Sigmoid colon (tissue), 7 donors: ENCODE results near the gene SH3TC2. TPM values are rescaled to one million over a fixed set of nuclear protein-coding genes. Genes with fewer than 3 reads are reported as not detected.

ENCODE experiments used
- DNase-seq: peaks from one replicate; pipeline ENCODE4 v3.0.0-alpha.2; 2019
- H3K27ac ChIP-seq, 4 donors: fragments of 200-600 bp; sonication (generic); one replicate each; pipeline ENCODE4 v1.5.1; 2016 to 2019; ENCODE audit warnings: mild to moderate bottlenecking in 1 of 4
- H3K27me3 ChIP-seq, 3 donors: fragments of 200-600 bp; sonication (generic); one replicate each; pipeline ENCODE4 v1.5.1; 2019; ENCODE audit warnings: mild to moderate bottlenecking in 1 of 3
- H3K36me3 ChIP-seq, 4 donors: fragments of 200-600 bp; sonication (generic); one replicate each; pipeline ENCODE4 v1.5.1; 2016 to 2019
- H3K4me1 ChIP-seq, 4 donors: fragments of 200-600 bp; sonication (generic); one replicate each; pipeline ENCODE4 v1.5.1; 2017 to 2019
- H3K4me3 ChIP-seq, 4 donors: fragments of 200-600 bp; sonication (generic); one replicate each; pipeline ENCODE4 v1.5.1; 2017 to 2019; ENCODE audit warnings: mild to moderate bottlenecking in 2 of 4, moderate library complexity in 1 of 4
- H3K9me3 ChIP-seq, 4 donors: fragments of 200-600 bp in 3 of 4; sonication (generic) in 3 of 4; one replicate each; pipeline versions ENCODE4 v1.5.1 to v1.6.1; 2013 to 2019
- EP300 ChIP-seq, 4 donors: sonication (generic); formaldehyde crosslinking; IDR thresholded peaks; one replicate each; pipeline ENCODE4 v1.6.1; 2017; ENCODE audit warnings: antibody characterized with exemption in 4 of 4
- POLR2A ChIP-seq, 2 donors: fragments of 450-650 bp; IDR thresholded peaks; one replicate each; pipeline ENCODE4 v1.6.1; 2016; ENCODE audit warnings: antibody characterized with exemption in 2 of 2, mild to moderate bottlenecking in 2 of 2, moderate library complexity in 2 of 2
- POLR2AphosphoS5 ChIP-seq, 4 donors: sonication (generic); formaldehyde crosslinking; IDR thresholded peaks; one replicate each; pipeline ENCODE4 v1.6.1; 2017; ENCODE audit warnings: antibody characterized with exemption in 4 of 4
- WGBS, 2 donors: extraction: QIAGEN DNeasy Blood & Tissue Kit; methylation state at CpG; one replicate each; pipeline ENCODE4 v1.1.7; 2013; 5-methylcytosine and 5-hydroxymethylcytosine counted together
- intact Hi-C: fragments of 100-400 bp; cut with DNase I; formaldehyde crosslinking; loops from one replicate; pipeline ENCODE4 v1.15.1; 2023
- polyA plus RNA-seq, 3 donors: library from polyadenylated mRNA; stranded (reverse); fragments of 200-250 nt; gene quantifications; one replicate each; pipeline ENCODE4 v1.2.3, GENCODE V29; 2013
- total RNA-seq, 4 donors: library from RNA; depleted of rRNA; stranded (reverse); fragments of >200 nt; gene quantifications; one replicate each; pipeline ENCODE4 v1.1.0, GENCODE V29; 2016
- TF ChIP-seq, protein P1 (sequence below), 4 experiments: fragments of 450-650 bp in 3 of 4; fragments of 200-600 bp in 1 of 4; IDR thresholded peaks; one replicate each; pipeline ENCODE4 v1.5.1; 2016 to 2019; ENCODE audit warnings: antibody characterized with exemption in 4 of 4, mild to moderate bottlenecking in 3 of 4, moderate library complexity in 2 of 4
- donor health status: healthy with polysubstance abuse.
- donor health status: Bipolar disorder and iron deficiency.
- donor health status: healthy.

SH3TC2 gene
- total and polyA plus RNA-seq, 7 donors = under 0.01 to 8.3 (median 1.7) TPM; not detected in 1

DNA sequence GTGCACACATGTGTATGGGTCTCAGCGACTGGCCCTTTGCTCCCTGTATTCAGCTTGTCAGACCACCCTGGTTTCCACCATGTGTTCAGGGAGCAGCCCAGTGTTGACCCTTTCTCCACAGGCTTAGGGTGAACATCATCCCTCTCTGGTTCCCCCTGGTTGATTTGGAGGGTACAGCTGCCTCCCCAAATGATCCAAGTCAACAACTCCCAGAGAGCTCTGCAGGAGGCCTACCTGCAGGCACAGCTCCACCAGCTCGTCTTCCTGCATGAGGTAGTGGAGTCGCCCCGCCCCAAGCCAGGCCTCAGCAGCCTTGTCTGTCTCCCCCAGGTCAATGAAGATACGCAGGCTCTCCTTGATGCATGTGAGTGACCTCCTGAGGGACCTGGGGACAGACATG is 50.5 kb downstream of the SH3TC2 start:
- H3K9me3 ChIP-seq = no peaks in the 10 kb centered on the region
- H3K36me3 ChIP-seq = no peaks in the 10 kb centered on the region
- H3K27me3 ChIP-seq = no peaks in the 10 kb centered on the region
- intact Hi-C loops = no loop called here
- TF ChIP-seq, protein P1, sequence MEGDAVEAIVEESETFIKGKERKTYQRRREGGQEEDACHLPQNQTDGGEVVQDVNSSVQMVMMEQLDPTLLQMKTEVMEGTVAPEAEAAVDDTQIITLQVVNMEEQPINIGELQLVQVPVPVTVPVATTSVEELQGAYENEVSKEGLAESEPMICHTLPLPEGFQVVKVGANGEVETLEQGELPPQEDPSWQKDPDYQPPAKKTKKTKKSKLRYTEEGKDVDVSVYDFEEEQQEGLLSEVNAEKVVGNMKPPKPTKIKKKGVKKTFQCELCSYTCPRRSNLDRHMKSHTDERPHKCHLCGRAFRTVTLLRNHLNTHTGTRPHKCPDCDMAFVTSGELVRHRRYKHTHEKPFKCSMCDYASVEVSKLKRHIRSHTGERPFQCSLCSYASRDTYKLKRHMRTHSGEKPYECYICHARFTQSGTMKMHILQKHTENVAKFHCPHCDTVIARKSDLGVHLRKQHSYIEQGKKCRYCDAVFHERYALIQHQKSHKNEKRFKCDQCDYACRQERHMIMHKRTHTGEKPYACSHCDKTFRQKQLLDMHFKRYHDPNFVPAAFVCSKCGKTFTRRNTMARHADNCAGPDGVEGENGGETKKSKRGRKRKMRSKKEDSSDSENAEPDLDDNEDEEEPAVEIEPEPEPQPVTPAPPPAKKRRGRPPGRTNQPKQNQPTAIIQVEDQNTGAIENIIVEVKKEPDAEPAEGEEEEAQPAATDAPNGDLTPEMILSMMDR (IDR thresholded peaks at IDR 0.05) = no peak
- TF ChIP-seq POLR2AphosphoS5 (IDR thresholded peaks at IDR 0.05) (no peak), POLR2A (IDR thresholded peaks at IDR 0.05) (no peak), EP300 (IDR thresholded peaks at IDR 0.05) (no peak)
- no peak overlapping the region for H3K27ac ChIP-seq
- no peak overlapping the region for H3K4me3 ChIP-seq
- H3K4me1 ChIP-seq = peaks cover 0 to 12% (median 9%) of the 10 kb centered on the region in 4 donors
- no peak for DNase-seq
- 93% methylated on average over 5 of the region's 5 CpGs for WGBS, 2 donors

DNA sequence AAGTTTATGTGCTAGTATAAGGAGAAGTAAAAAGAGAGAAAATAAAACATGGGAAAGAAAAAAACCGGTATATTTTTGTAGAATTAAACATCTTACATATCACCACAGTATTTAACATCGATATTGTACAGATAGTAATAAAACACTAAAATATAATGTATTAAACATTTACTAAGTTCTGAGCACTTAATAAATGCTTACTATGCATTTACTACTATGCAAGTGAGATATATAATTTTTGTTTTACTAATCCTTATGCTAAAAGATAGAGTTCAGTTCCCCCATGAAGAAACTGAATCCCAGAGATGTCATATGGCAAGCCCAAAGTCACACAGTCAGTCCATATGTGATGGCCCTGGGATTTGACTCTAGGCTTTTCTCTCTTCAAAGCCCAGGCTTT is 51.1 kb downstream of the SH3TC2 start:
- Histone ChIP-seq H3K9me3 (no peaks in the 10 kb centered on the region), H3K36me3 (no peaks in the 10 kb centered on the region), H3K27me3 (no peaks in the 10 kb centered on the region), H3K4me3 (no peak overlapping the region), H3K4me1 (peaks cover 0 to 19% (median 12%) of the 10 kb centered on the region in 4 donors), H3K27ac (no peak overlapping the region)
- intact Hi-C loops = no loop called here
- DNase-seq = no peak
- 90 to 93% methylated on average over 2 of the region's 2 CpGs for WGBS, 2 donors
- TF ChIP-seq POLR2AphosphoS5 (IDR thresholded peaks at IDR 0.05) (no peak), POLR2A (IDR thresholded peaks at IDR 0.05) (no peak), EP300 (IDR thresholded peaks at IDR 0.05) (no peak)
- TF ChIP-seq, protein P1 (IDR thresholded peaks at IDR 0.05) = no peak

DNA sequence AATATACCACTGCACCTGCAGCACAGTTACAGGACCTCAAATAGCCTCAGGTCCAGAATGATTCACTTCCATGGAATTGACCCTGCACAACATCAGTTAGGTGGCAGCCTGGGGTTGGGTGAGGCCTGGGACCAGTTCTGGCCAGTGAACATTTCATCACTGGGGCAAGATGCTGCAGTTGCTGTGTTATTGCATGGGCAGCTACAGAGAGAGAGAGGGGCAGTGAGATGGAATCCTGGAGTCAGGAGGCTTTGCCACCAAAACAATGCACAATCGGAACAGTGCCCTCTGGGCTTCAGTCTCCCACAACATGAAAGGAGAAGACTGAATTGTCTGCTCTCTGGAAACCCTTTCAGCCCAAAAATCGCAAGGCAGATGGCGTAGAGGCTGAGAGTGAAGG is 51.8 kb downstream of the SH3TC2 start:
- 93 to 95% methylated on average over 3 of the region's 3 CpGs for WGBS, 2 donors
- Histone ChIP-seq H3K27me3 (no peaks in the 10 kb centered on the region), H3K4me1 (peaks cover 0 to 19% (median 12%) of the 10 kb centered on the region in 4 donors), H3K9me3 (no peaks in the 10 kb centered on the region), H3K27ac (no peak overlapping the region), H3K36me3 (no peaks in the 10 kb centered on the region), H3K4me3 (no peak overlapping the region)
- intact Hi-C loops = no loop called here
- DNase-seq = no peak
- TF ChIP-seq, protein P1 (IDR thresholded peaks at IDR 0.05) = no peak
- TF ChIP-seq POLR2AphosphoS5 (IDR thresholded peaks at IDR 0.05) (peak; percentile 8 to 62 (median 25)), EP300 (IDR thresholded peaks at IDR 0.05) (no peak), POLR2A (IDR thresholded peaks at IDR 0.05) (no peak)

DNA sequence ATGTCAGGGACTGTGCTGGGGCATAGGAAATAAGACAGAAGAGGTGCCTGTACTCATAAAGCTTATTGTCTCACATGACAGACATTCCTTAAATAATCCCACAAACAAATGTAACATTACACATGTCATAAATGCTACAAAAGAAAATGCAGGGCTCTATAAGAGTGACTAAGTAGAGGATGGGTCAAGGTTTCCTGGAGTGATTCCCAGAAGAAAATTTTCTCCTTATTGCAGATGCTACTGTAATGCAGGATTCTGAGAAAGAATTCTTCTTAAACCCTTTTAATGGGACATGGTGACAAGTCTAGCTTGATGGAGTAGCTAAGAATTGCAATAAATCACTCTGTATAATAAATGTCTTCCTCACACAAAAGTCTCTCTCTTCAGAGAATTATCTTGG is 55.7 kb downstream of the SH3TC2 start:
- H3K27me3 ChIP-seq = no peaks in the 10 kb centered on the region
- H3K36me3 ChIP-seq = no peaks in the 10 kb centered on the region
- intact Hi-C loops = no loop called here
- no peaks in the 10 kb centered on the region for H3K9me3 ChIP-seq
- no peak for DNase-seq
- TF ChIP-seq, protein P1 (IDR thresholded peaks at IDR 0.05) = no peak
- TF ChIP-seq POLR2AphosphoS5 (IDR thresholded peaks at IDR 0.05) (no peak), EP300 (IDR thresholded peaks at IDR 0.05) (no peak), POLR2A (IDR thresholded peaks at IDR 0.05) (no peak)
- H3K4me1 ChIP-seq = peaks cover 0 to 26% (median 17%) of the 10 kb centered on the region in 4 donors
- H3K4me3 ChIP-seq = no peak overlapping the region
- no peak overlapping the region for H3K27ac ChIP-seq

DNA sequence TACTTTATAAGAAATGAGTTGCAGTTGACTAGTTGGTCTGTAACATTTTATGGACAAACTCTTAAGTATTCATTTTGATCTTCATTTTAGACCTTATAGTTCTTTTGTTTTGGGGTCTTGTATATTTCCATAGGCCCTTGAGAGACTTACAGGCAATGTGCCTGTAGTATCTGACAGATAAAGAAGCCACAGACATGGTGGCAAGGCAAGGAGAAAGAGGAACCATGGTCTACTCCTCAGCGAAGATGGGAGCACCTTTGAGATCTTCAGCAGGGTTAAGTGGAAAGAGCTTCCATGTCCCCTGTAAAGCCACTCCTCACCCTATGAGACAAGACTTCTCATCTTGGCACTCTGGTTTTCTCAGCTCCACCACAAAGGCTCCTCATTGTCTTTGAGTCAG is 56.4 kb downstream of the SH3TC2 start:
- no peak for TF ChIP-seq POLR2AphosphoS5 (IDR thresholded peaks at IDR 0.05)
- TF ChIP-seq EP300 (IDR thresholded peaks at IDR 0.05) = no peak
- TF ChIP-seq, protein P1 (IDR thresholded peaks at IDR 0.05) = no peak
- no peak for TF ChIP-seq POLR2A (IDR thresholded peaks at IDR 0.05)
- no peak overlapping the region for H3K27ac ChIP-seq
- no peak overlapping the region for H3K4me3 ChIP-seq
- H3K27me3 ChIP-seq = no peaks in the 10 kb centered on the region
- H3K36me3 ChIP-seq = no peaks in the 10 kb centered on the region
- no peak for DNase-seq
- 90 to 92% methylated on average over 1 of the region's 1 CpG for WGBS, 2 donors
- H3K9me3 ChIP-seq = no peaks in the 10 kb centered on the region
- H3K4me1 ChIP-seq = peaks cover 0 to 32% (median 18%) of the 10 kb centered on the region in 4 donors
- intact Hi-C loops = no loop called here
